Uterus (tissue), 2 donors: Measurements from ENCODE around the gene REELD1.

ENCODE experiments used
- POLR2A ChIP-seq, 2 donors: fragments of 450-650 bp; IDR thresholded peaks; one replicate each; pipeline ENCODE4 v1.6.1; 2016; ENCODE audit warnings: antibody characterized with exemption in 2 of 2, mild to moderate bottlenecking in 1 of 2, moderate library complexity in 1 of 2
- TF ChIP-seq, protein P1 (sequence below), 4 experiments: fragments of 200-600 bp in 2 of 4; fragments of 450-650 bp in 2 of 4; sonication (generic) in 2 of 4; IDR thresholded peaks; one replicate each; pipeline ENCODE4 v1.5.1; 2016 to 2019; ENCODE audit warnings: antibody characterized with exemption in 4 of 4, mild to moderate bottlenecking in 2 of 4, moderate library complexity in 1 of 4

DNA sequence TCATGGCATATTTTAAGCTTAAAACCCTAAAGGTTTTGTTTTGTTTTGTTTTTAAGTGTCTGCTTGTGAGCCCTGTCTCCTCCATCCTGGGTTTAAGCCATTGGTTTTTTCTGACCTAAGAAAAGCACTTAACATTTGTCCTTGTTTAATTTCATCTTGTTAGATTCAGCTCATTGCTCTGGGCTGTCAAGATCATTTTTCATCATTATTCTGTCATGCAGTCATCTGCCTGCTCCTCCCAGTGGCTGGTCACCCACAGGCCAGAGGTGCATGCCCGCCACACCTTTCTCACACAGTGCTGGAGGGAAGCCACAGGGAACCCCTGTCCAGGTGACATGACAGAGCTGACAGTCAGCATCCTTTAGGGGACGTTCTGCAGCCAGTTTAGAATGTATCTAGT, 11.7 kb upstream of the REELD1 start:
- TF ChIP-seq, protein P1, sequence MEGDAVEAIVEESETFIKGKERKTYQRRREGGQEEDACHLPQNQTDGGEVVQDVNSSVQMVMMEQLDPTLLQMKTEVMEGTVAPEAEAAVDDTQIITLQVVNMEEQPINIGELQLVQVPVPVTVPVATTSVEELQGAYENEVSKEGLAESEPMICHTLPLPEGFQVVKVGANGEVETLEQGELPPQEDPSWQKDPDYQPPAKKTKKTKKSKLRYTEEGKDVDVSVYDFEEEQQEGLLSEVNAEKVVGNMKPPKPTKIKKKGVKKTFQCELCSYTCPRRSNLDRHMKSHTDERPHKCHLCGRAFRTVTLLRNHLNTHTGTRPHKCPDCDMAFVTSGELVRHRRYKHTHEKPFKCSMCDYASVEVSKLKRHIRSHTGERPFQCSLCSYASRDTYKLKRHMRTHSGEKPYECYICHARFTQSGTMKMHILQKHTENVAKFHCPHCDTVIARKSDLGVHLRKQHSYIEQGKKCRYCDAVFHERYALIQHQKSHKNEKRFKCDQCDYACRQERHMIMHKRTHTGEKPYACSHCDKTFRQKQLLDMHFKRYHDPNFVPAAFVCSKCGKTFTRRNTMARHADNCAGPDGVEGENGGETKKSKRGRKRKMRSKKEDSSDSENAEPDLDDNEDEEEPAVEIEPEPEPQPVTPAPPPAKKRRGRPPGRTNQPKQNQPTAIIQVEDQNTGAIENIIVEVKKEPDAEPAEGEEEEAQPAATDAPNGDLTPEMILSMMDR (IDR thresholded peaks at IDR 0.05), result no peak
- TF ChIP-seq POLR2A (IDR thresholded peaks at IDR 0.05), result no peak
